B cell (primary cell): ENCODE measurements around the gene CHMP2B.

Experiments
- EZH2 ChIP-seq: IDR thresholded peaks from 2 replicates; pipeline ENCODE4 v1.6.1; 2012; ENCODE audit warnings: borderline replicate concordance, low read depth, mild to moderate bottlenecking, moderate library complexity, low read length; ENCODE audit not compliant: insufficient read depth, poor library complexity, severe bottlenecking
- TF ChIP-seq, protein P1 (sequence below): fragments of 200-600 bp; IDR thresholded peaks from one replicate; pipeline ENCODE4 v1.8.0; 2022; ENCODE audit warnings: antibody characterized with exemption, mild to moderate bottlenecking

DNA sequence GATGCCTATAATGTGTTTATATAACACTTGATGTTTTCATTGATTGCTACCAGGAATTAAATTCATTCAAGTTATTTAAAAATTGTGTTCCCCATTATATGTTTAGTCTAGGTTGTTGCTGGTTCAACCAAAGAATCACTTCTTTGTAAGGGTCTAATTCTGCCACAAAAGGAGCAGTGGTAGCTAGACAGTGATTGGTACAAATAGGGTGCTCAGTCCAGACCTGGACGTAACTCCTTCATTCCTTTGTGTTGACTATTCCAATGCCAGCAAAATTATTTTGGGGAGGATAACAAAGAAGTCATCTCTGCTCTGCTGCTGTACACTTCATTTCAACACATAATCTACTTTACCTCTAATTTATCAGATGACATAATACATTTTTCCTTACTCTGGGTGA is 1.2 kb downstream of the CHMP2B start:
- TF ChIP-seq, protein P1, sequence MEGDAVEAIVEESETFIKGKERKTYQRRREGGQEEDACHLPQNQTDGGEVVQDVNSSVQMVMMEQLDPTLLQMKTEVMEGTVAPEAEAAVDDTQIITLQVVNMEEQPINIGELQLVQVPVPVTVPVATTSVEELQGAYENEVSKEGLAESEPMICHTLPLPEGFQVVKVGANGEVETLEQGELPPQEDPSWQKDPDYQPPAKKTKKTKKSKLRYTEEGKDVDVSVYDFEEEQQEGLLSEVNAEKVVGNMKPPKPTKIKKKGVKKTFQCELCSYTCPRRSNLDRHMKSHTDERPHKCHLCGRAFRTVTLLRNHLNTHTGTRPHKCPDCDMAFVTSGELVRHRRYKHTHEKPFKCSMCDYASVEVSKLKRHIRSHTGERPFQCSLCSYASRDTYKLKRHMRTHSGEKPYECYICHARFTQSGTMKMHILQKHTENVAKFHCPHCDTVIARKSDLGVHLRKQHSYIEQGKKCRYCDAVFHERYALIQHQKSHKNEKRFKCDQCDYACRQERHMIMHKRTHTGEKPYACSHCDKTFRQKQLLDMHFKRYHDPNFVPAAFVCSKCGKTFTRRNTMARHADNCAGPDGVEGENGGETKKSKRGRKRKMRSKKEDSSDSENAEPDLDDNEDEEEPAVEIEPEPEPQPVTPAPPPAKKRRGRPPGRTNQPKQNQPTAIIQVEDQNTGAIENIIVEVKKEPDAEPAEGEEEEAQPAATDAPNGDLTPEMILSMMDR: no peak
- TF ChIP-seq EZH2: no peak
